GM18951 (cell line): ENCODE results near the gene TTC28.

Source experiments
- POLR2A ChIP-seq: IDR thresholded peaks from 4 replicates; pipeline ENCODE4 v1.6.1; 2011; ENCODE audit warnings: mild to moderate bottlenecking; ENCODE audit not compliant: insufficient read length, insufficient read depth; ENCODE audit errors: extremely low read depth
- in situ Hi-C: fragments of 300-500 bp; cut with MboI; formaldehyde crosslinking; loops from one replicate; pipeline ENCODE4 v1.12.0; 2022; ENCODE audit warnings: low sequenced_read_pairs, mixed read lengths, inconsistent platforms; ENCODE audit not compliant: unreplicated experiment

Gene TTC28

GRCh38 chr22:28360939-28361338 lies 318.7 kb downstream of the TTC28 start:
- no peak for TF ChIP-seq POLR2A
- in situ Hi-C loops = no loop called here

GRCh38 chr22:28358312-28358711 lies 321.3 kb downstream of the TTC28 start:
- TF ChIP-seq POLR2A = no peak
- in situ Hi-C loops = no loop called here

GRCh38 chr22:28357193-28357592 lies 322.4 kb downstream of the TTC28 start:
- in situ Hi-C loops = no loop called here
- no peak for TF ChIP-seq POLR2A

- TF ChIP-seq POLR2A = no peak
- in situ Hi-C loops = no loop called here
Measured at GRCh38 chr22:28351476-28351875, 328.2 kb downstream of the TTC28 start.

- no peak for TF ChIP-seq POLR2A
- in situ Hi-C loops = no loop called here
Measured at GRCh38 chr22:28348613-28349609, 330.7 kb downstream of the TTC28 start.

GRCh38 chr22:28346308-28346707 lies 333.3 kb downstream of the TTC28 start:
- no peak for TF ChIP-seq POLR2A
- in situ Hi-C loops = no loop called here

- in situ Hi-C loops = no loop called here
- TF ChIP-seq POLR2A = no peak
Measured at GRCh38 chr22:28344918-28345703, 334.5 kb downstream of the TTC28 start.

- in situ Hi-C loops = no loop called here
- TF ChIP-seq POLR2A = no peak
Measured at GRCh38 chr22:28341001-28341400, 338.6 kb downstream of the TTC28 start.

GRCh38 chr22:28333088-28333487 lies 346.6 kb downstream of the TTC28 start:
- in situ Hi-C loops = no loop called here
- no peak for TF ChIP-seq POLR2A

- in situ Hi-C loops = no loop called here
- TF ChIP-seq POLR2A = no peak
Measured at GRCh38 chr22:28332410-28332809, 347.2 kb downstream of the TTC28 start.

GRCh38 chr22:28331695-28332094 lies 347.9 kb downstream of the TTC28 start:
- in situ Hi-C loops = no loop called here
- TF ChIP-seq POLR2A = no peak

- TF ChIP-seq POLR2A = no peak
- in situ Hi-C loops = no loop called here
Measured at GRCh38 chr22:28329186-28330073, 350.2 kb downstream of the TTC28 start.

GRCh38 chr22:28328756-28329155 lies 350.9 kb downstream of the TTC28 start:
- in situ Hi-C loops = no loop called here
- no peak for TF ChIP-seq POLR2A
